OCI-LY3 (cell line): ENCODE measurements around the gene SPATA46.

Experiments used
- H2AFZ ChIP-seq: fragments of 200-600, 300-600 bp; shearing (Covaris generic); 2 replicates; pipeline ENCODE4 v1.6.0; 2014; ENCODE audit warnings: antibody characterized with exemption, low read depth, low read length
- H3K27ac ChIP-seq: fragments of 200-600, 300-600 bp; sonication (generic); 2 replicates; pipeline ENCODE4 v1.5.1; 2014; ENCODE audit warnings: mild to moderate bottlenecking, low read length, moderate library complexity, mixed read lengths
- H3K27me3 ChIP-seq: fragments of 200-600, 300-600 bp; sonication (generic); 2 replicates; pipeline ENCODE4 v1.6.1; 2014; ENCODE audit warnings: low read depth, low read length, mixed read lengths
- H3K36me3 ChIP-seq: fragments of 200-600, 300-600 bp; sonication (generic); replicated peaks from 2 replicates; pipeline ENCODE3; 2014; ENCODE audit warnings: low read depth, low read length, mixed read lengths
- H3K4me1 ChIP-seq: fragments of 300-600, 200-600 bp; sonication (generic); 2 replicates; pipeline ENCODE4 v1.6.1; 2014; ENCODE audit warnings: low read length, mixed read lengths
- H3K4me2 ChIP-seq: fragments of 200-600, 300-600 bp; sonication (generic); 2 replicates; pipeline ENCODE4 v1.6.1; 2014; ENCODE audit warnings: low read length, mixed read lengths
- H3K4me3 ChIP-seq: fragments of 300-600, 200-600 bp; sonication (generic); 2 replicates; pipeline ENCODE4 v1.5.1; 2014; ENCODE audit warnings: antibody characterized with exemption, mild to moderate bottlenecking, low read length, moderate library complexity
- H3K79me2 ChIP-seq: fragments of 300-600, 200-600 bp; shearing (Covaris generic); 2 replicates; pipeline ENCODE4 v1.6.1; 2014; ENCODE audit warnings: mild to moderate bottlenecking, low read length, mixed read lengths
- H3K9ac ChIP-seq: fragments of 300-600, 200-600 bp; shearing (Covaris generic); 2 replicates; pipeline ENCODE4 v1.6.0; 2014; ENCODE audit warnings: mild to moderate bottlenecking, low read length, moderate library complexity
- H3K9me3 ChIP-seq: fragments of 200-600, 300-600 bp; shearing (Covaris generic); 2 replicates; pipeline ENCODE4 v1.6.1; 2014; ENCODE audit warnings: low read length, mixed read lengths; ENCODE audit not compliant: insufficient read depth
- H4K20me1 ChIP-seq: fragments of 200-600, 300-600 bp; sonication (generic); 2 replicates; pipeline ENCODE4 v1.6.1; 2016; ENCODE audit warnings: low read length, mixed read lengths; ENCODE audit not compliant: insufficient read depth
- EZH2phosphoT487 ChIP-seq: fragments of 200-600 bp; shearing (Covaris generic); IDR thresholded peaks from 2 replicates; pipeline ENCODE4 v1.6.1; 2018; ENCODE audit warnings: antibody characterized with exemption, mixed run types, low read depth
- TF ChIP-seq, protein P1 (sequence below): fragments of 200-600, 300-600 bp; sonication (generic); IDR thresholded peaks from 2 replicates; pipeline ENCODE4 v1.5.1; 2014; ENCODE audit warnings: antibody characterized with exemption, low read length, low read depth

The SPATA46 gene

DNA sequence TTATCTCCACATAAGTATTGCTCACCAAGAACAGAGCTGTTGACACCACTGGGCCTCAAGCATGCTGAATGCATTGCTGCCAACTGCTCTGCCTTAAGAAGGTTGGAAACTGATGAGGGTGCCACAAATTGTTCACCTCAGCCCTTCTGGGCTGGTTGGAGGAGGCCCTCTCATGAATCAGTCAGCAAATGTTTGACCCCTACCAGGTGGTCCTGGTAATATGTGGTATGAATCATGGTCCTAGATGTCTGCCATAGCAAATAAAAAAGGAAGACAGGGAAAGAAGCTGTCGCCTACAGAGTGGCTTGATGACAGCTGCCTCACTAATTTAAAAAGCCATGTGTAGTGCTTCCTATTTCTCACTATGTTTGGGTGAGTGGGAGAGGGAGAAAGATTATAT lies 12.2 kb downstream of the SPATA46 start:
- no peak overlapping the region for H3K27ac ChIP-seq

DNA sequence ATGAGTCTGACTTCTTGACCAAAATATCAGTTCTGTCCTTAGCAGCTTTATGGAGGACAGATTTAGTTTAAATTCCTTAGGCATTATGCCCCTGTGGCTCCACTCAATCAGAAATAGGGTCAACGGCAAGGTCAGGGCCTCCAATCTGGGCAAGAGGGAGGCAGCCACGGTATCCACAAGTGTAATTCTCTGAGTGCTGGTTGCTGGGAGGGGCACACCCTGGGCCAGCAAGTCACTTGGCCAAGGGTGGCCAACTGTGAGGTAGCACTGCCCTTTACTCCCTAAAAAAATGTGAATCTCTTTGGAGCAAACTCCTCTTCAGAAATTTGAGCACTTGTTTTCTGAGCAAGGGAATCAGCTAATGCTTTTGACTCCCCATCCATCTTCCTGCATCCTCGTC lies 12.8 kb downstream of the SPATA46 start:
- no peak overlapping the region for H3K4me3 ChIP-seq
- no peaks in the 10 kb centered on the region for H3K79me2 ChIP-seq
- no peaks in the 10 kb centered on the region for H3K9me3 ChIP-seq
- H3K4me1 ChIP-seq, result peaks cover 12% of the 10 kb centered on the region
- H3K9ac ChIP-seq, result no peak overlapping the region
- no peak overlapping the region for H2AFZ ChIP-seq
- H3K36me3 ChIP-seq, result no peaks in the 10 kb centered on the region
- no peak overlapping the region for H3K27ac ChIP-seq
- TF ChIP-seq, protein P1, sequence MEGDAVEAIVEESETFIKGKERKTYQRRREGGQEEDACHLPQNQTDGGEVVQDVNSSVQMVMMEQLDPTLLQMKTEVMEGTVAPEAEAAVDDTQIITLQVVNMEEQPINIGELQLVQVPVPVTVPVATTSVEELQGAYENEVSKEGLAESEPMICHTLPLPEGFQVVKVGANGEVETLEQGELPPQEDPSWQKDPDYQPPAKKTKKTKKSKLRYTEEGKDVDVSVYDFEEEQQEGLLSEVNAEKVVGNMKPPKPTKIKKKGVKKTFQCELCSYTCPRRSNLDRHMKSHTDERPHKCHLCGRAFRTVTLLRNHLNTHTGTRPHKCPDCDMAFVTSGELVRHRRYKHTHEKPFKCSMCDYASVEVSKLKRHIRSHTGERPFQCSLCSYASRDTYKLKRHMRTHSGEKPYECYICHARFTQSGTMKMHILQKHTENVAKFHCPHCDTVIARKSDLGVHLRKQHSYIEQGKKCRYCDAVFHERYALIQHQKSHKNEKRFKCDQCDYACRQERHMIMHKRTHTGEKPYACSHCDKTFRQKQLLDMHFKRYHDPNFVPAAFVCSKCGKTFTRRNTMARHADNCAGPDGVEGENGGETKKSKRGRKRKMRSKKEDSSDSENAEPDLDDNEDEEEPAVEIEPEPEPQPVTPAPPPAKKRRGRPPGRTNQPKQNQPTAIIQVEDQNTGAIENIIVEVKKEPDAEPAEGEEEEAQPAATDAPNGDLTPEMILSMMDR, result no peak
- no peak for TF ChIP-seq EZH2phosphoT487
- H3K27me3 ChIP-seq, result peaks cover 90% of the 10 kb centered on the region
- no peak overlapping the region for H3K4me2 ChIP-seq
- H4K20me1 ChIP-seq, result peaks cover 42% of the 10 kb centered on the region

More for the DNA sequence above, 12.2 kb downstream of the SPATA46 start:
- Histone ChIP-seq H3K4me3 (no peak overlapping the region), H3K4me1 (peaks cover 12% of the 10 kb centered on the region), H2AFZ (no peak overlapping the region), H3K27me3 (peaks cover 90% of the 10 kb centered on the region), H3K36me3 (no peaks in the 10 kb centered on the region), H4K20me1 (peaks cover 42% of the 10 kb centered on the region), H3K9me3 (no peaks in the 10 kb centered on the region), H3K9ac (no peak overlapping the region), H3K4me2 (no peak overlapping the region), H3K79me2 (no peaks in the 10 kb centered on the region)
- TF ChIP-seq, protein P1, result no peak
- no peak for TF ChIP-seq EZH2phosphoT487

DNA sequence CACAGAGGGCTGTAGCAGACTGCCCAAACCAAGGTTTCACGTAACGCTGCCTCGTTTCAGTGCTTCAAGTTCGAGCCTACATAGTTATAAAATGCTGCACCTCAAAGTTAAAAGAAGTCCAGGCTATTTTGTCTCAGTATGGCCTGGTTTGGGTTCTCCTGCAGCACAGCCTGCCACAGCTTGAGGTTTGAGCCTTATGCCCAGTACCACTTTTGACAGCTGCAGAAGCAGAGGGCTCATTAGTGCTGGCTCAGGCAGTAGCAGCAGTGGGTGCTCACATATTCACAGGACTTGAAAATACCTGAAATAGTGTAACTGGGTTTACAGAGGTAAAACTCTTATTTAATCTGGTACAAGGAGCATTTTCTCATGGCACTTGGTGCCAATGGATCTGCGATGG lies 15.3 kb downstream of the SPATA46 start:
- H3K27ac ChIP-seq, result no peak overlapping the region
- H3K4me2 ChIP-seq, result peak overlapping the region; percentile 57
- H3K4me3 ChIP-seq, result no peak overlapping the region
- no peaks in the 10 kb centered on the region for H3K79me2 ChIP-seq
- no peaks in the 10 kb centered on the region for H3K36me3 ChIP-seq
- no peaks in the 10 kb centered on the region for H3K9me3 ChIP-seq
- H3K27me3 ChIP-seq, result peaks cover 90% of the 10 kb centered on the region
- H2AFZ ChIP-seq, result no peak overlapping the region
- H3K9ac ChIP-seq, result no peak overlapping the region
- no peak for TF ChIP-seq EZH2phosphoT487
- TF ChIP-seq, protein P1, result no peak
- peaks cover 42% of the 10 kb centered on the region for H4K20me1 ChIP-seq
- H3K4me1 ChIP-seq, result peaks cover 12% of the 10 kb centered on the region

DNA sequence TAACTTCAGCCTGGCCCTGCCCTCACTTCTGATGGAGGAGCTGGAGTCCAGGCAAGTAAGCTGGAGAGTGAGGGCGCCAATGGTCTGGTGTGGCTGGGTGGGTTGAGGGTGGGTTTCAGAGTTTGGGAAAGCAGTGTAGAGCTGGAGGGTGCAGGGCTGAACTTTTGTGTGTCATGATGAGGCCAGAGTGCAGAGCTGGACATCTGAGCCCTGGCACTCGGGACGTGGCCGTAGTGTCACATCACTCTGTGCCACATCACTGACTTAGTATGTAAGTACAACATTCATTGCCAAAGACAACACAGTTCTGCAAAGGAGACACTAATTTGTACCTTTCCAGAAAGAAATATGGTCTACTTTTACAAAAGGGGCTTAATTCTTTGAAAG lies 15.8 kb downstream of the SPATA46 start:
- Histone ChIP-seq H3K4me3 (no peak overlapping the region), H3K4me1 (peaks cover 12% of the 10 kb centered on the region), H4K20me1 (peaks cover 42% of the 10 kb centered on the region), H3K79me2 (no peaks in the 10 kb centered on the region), H3K36me3 (no peaks in the 10 kb centered on the region), H2AFZ (no peak overlapping the region), H3K27me3 (peaks cover 91% of the 10 kb centered on the region), H3K27ac (no peak overlapping the region), H3K4me2 (peak overlapping the region; percentile 57; the same call in 1 of the 2 replicates), H3K9me3 (no peaks in the 10 kb centered on the region), H3K9ac (no peak overlapping the region)
- TF ChIP-seq, protein P1, result no peak
- no peak for TF ChIP-seq EZH2phosphoT487
